Mesendoderm (in vitro differentiated cells): ENCODE results near the gene SETD9. TPM values are rescaled to one million over a fixed set of nuclear protein-coding genes. Genes with fewer than 3 reads are reported as not detected.

Experiments
- DNase-seq: peaks from one replicate; pipeline ENCODE4 v3.0.0; 2013
- H2AK5ac ChIP-seq: 2 replicates; pipeline ENCODE4 v1.6.1; 2013; ENCODE audit warnings: low read length, inconsistent platforms
- H2BK120ac ChIP-seq: 2 replicates; pipeline ENCODE4 v1.6.1; 2013; ENCODE audit warnings: low read depth, mild to moderate bottlenecking, low read length, moderate library complexity, mixed read lengths
- H2BK15ac ChIP-seq: replicated peaks from 2 replicates; pipeline ENCODE4 v1.6.1; 2013; ENCODE audit warnings: low read depth, mild to moderate bottlenecking, moderate library complexity
- H2BK5ac ChIP-seq: 2 replicates; pipeline ENCODE4 v1.6.1; 2013; ENCODE audit warnings: low read length, inconsistent platforms
- H3K18ac ChIP-seq: 2 replicates; pipeline ENCODE4 v1.6.1; 2013; ENCODE audit warnings: mild to moderate bottlenecking, low read length, mixed read lengths
- H3K23ac ChIP-seq: one replicate; pipeline ENCODE4 v1.6.1; 2013; ENCODE audit warnings: low read length
- H3K27ac ChIP-seq: 2 replicates; pipeline ENCODE4 v1.5.1; 2013; ENCODE audit warnings: low read depth, mild to moderate bottlenecking, inconsistent platforms, low read length, moderate library complexity
- H3K27me3 ChIP-seq: 2 replicates; pipeline ENCODE4 v1.6.1; 2013; ENCODE audit warnings: low read length, control low read depth, mild to moderate bottlenecking, inconsistent platforms; ENCODE audit not compliant: insufficient read depth, poor library complexity
- H3K36me3 ChIP-seq: 2 replicates; pipeline ENCODE4 v1.6.1; 2013; ENCODE audit warnings: low read length, inconsistent platforms; ENCODE audit not compliant: control insufficient read depth, insufficient read depth
- H3K4ac ChIP-seq: one replicate; pipeline ENCODE4 v1.6.1; 2013; ENCODE audit warnings: low read depth, mild to moderate bottlenecking, low read length, moderate library complexity
- H3K4me1 ChIP-seq: 2 replicates; pipeline ENCODE4 v1.6.1; 2013; ENCODE audit warnings: low read depth, low read length, inconsistent platforms; ENCODE audit not compliant: control insufficient read depth
- H3K4me2 ChIP-seq: 2 replicates; pipeline ENCODE4 v1.6.1; 2013; ENCODE audit warnings: low read length
- H3K4me3 ChIP-seq: 2 replicates; pipeline ENCODE4 v1.5.1; 2013; ENCODE audit warnings: mild to moderate bottlenecking, low read length
- H3K56ac ChIP-seq: one replicate; pipeline ENCODE4 v1.6.1; 2013; ENCODE audit warnings: low read length
- H3K79me1 ChIP-seq: 2 replicates; pipeline ENCODE4 v1.6.1; 2013; ENCODE audit warnings: low read length, inconsistent platforms
- H3K79me2 ChIP-seq: 2 replicates; pipeline ENCODE4 v1.6.1; 2013; ENCODE audit warnings: mild to moderate bottlenecking, low read length; ENCODE audit not compliant: control insufficient read depth, insufficient read depth
- H3K9ac ChIP-seq: 2 replicates; pipeline ENCODE4 v1.6.1; 2013; ENCODE audit warnings: low read length, inconsistent platforms
- H4K5ac ChIP-seq: one replicate; pipeline ENCODE4 v1.6.1; 2013; ENCODE audit warnings: low read length
- H4K8ac ChIP-seq: one replicate; pipeline ENCODE4 v1.6.1; 2013; ENCODE audit warnings: low read depth, mild to moderate bottlenecking, control low read depth, low read length, moderate library complexity
- WGBS: extraction: QIAGEN DNeasy Blood & Tissue Kit; methylation state at CpG from one replicate; pipeline ENCODE4 v1.1.7; 2013; ENCODE audit warnings: low lambda C conversion rate, missing lambda C conversion rate; ENCODE audit not compliant: insufficient coverage; ENCODE audit errors: extremely low coverage; 5-methylcytosine and 5-hydroxymethylcytosine counted together
- polyA plus RNA-seq, 2 experiments: library from polyadenylated mRNA; stranded (reverse); fragments of 200-250 nt; gene quantifications; one replicate each; pipeline ENCODE4 v1.2.3, GENCODE V29; 2013

SETD9 gene
- polyA plus RNA-seq (2013, experiment 1 of 2) = 7.6 TPM
- 8.2 TPM for polyA plus RNA-seq (2013, experiment 2 of 2)

GRCh38 chr5:56909294-56910209, at the start of gene SETD9:
Gene SETD9, plus strand, starts transcription at chr5:56909596. Its CDS starts 50 bp downstream, at chr5:56909646.
- H3K4me1 ChIP-seq = peaks cover 2% of the 10 kb centered on the region
- H3K4me2 ChIP-seq = peak within 1 kb of the TSS; percentile 86
- H4K5ac ChIP-seq = no peak within 1 kb of the TSS
- H4K8ac ChIP-seq = no peak within 1 kb of the TSS
- H3K27me3 ChIP-seq = no peaks in the 10 kb centered on the region
- H2BK120ac ChIP-seq = no peak within 1 kb of the TSS
- H3K56ac ChIP-seq = peak within 1 kb of the TSS; percentile 98
- peak within 1 kb of the TSS; percentile 62 for H3K4me3 ChIP-seq
- no CpG with 5 or more reads among the region's 84 CpGs for WGBS
- H2AK5ac ChIP-seq = no peak within 1 kb of the TSS
- peak within 1 kb of the TSS; percentile 92 for H3K23ac ChIP-seq
- peak within 1 kb of the TSS; percentile 85 for H3K4ac ChIP-seq
- H3K79me2 ChIP-seq = no peaks in the 10 kb centered on the region
- no peaks in the 10 kb centered on the region for H3K79me1 ChIP-seq
- H2BK5ac ChIP-seq = peak within 1 kb of the TSS; percentile 69
- H3K27ac ChIP-seq = peak within 1 kb of the TSS; percentile 77
- H3K18ac ChIP-seq = peak within 1 kb of the TSS; percentile 82
- H3K36me3 ChIP-seq = no peaks in the 10 kb centered on the region
- peak; percentile 98 for DNase-seq
- H3K9ac ChIP-seq = peak within 1 kb of the TSS; percentile 90
- no peak within 1 kb of the TSS for H2BK15ac ChIP-seq

DNA sequence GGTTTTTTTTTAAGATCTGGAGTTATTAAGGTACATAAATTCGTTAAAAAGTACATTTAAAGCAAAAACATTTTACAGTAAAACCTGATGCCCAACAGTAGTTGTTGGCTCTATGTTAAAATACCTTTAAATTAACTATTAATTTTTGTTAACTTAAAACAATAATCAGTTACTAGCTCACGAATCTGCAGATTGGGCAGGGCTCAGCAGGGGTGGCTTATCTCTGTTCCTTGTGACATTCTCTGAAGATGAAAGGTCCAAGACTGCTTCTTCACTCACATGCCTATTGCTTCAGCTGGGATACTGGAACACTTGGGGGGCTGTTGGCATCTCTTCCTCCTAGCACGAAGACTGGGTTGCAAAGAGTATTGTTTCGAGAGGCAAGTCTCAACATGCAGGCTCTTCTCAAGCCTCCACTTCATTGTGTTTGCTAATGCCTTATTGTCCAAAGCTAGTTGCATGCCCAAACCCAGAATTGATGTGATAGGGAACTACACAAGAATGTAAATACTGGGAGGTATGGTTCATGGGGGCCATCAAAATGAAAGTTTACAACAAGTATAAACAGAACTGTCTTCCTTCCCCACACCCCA, 47.4 kb upstream of the SETD9 start:
- Histone ChIP-seq H2BK5ac (no peak overlapping the region), H3K4me3 (no peak overlapping the region), H3K36me3 (no peaks in the 10 kb centered on the region), H4K8ac (no peak overlapping the region), H4K5ac (no peak overlapping the region), H3K18ac (no peak overlapping the region), H3K4me1 (no peaks in the 10 kb centered on the region), H3K23ac (no peak overlapping the region), H2BK15ac (no peak overlapping the region), H3K4ac (no peak overlapping the region), H3K27me3 (no peaks in the 10 kb centered on the region), H2AK5ac (no peak overlapping the region), H2BK120ac (no peak overlapping the region), H3K56ac (no peak overlapping the region), H3K79me1 (no peaks in the 10 kb centered on the region), H3K9ac (no peak overlapping the region), H3K79me2 (no peaks in the 10 kb centered on the region), H3K4me2 (no peak overlapping the region), H3K27ac (no peak overlapping the region)
- no CpG with 5 or more reads among the region's 4 CpGs for WGBS
- peak; percentile 22 for DNase-seq

DNA sequence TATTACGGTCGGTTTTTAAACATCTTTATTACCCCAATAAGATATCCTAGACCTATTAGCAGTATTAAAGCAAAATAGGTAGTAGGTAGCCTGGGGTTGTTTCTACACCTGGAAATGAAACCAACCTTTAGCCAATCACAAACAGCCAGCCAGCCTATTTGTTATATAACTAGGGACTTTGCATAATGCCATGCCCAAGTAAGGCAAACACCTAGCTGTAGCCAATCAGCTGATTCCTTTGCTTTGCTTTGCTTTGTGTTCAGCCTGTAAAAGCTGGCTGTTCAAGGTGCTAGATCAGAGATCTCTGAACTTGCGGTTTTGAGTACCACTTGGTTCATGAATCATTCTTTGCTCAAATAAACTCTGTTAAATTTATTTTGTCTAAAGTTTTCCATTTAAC, 46.5 kb upstream of the SETD9 start:
- Histone ChIP-seq H3K9ac (no peak overlapping the region), H3K4ac (no peak overlapping the region), H3K4me3 (no peak overlapping the region), H4K8ac (no peak overlapping the region), H2BK5ac (no peak overlapping the region), H3K56ac (no peak overlapping the region), H3K36me3 (no peaks in the 10 kb centered on the region), H3K27ac (no peak overlapping the region), H3K27me3 (no peaks in the 10 kb centered on the region), H3K79me1 (no peaks in the 10 kb centered on the region), H2BK120ac (no peak overlapping the region), H3K23ac (no peak overlapping the region), H4K5ac (no peak overlapping the region), H3K79me2 (no peaks in the 10 kb centered on the region), H2BK15ac (no peak overlapping the region), H3K4me2 (no peak overlapping the region), H3K4me1 (no peaks in the 10 kb centered on the region), H2AK5ac (no peak overlapping the region), H3K18ac (no peak overlapping the region)
- DNase-seq = no peak
- WGBS = no CpG with 5 or more reads among the region's 3 CpGs

GRCh38 chr5:56871777-56872176, 37.6 kb upstream of the SETD9 start:
- no peaks in the 10 kb centered on the region for H3K79me1 ChIP-seq
- DNase-seq = no peak
- no peak overlapping the region for H2AK5ac ChIP-seq
- H4K5ac ChIP-seq = no peak overlapping the region
- no peak overlapping the region for H3K56ac ChIP-seq
- H3K36me3 ChIP-seq = no peaks in the 10 kb centered on the region
- H3K4me1 ChIP-seq = no peaks in the 10 kb centered on the region
- H3K9ac ChIP-seq = no peak overlapping the region
- H2BK15ac ChIP-seq = no peak overlapping the region
- no peak overlapping the region for H3K18ac ChIP-seq
- whole genome bisulfite sequencing = no CpG with 5 or more reads among the region's 2 CpGs
- H3K79me2 ChIP-seq = no peaks in the 10 kb centered on the region
- H3K27me3 ChIP-seq = no peaks in the 10 kb centered on the region
- H2BK120ac ChIP-seq = no peak overlapping the region
- H3K27ac ChIP-seq = no peak overlapping the region
- no peak overlapping the region for H3K4me2 ChIP-seq
- no peak overlapping the region for H3K4me3 ChIP-seq
- no peak overlapping the region for H3K4ac ChIP-seq
- no peak overlapping the region for H4K8ac ChIP-seq
- no peak overlapping the region for H3K23ac ChIP-seq
- H2BK5ac ChIP-seq = no peak overlapping the region

- Histone ChIP-seq H3K18ac (no peak overlapping the region), H4K5ac (no peak overlapping the region), H3K4me1 (no peaks in the 10 kb centered on the region), H3K4me3 (no peak overlapping the region), H2BK5ac (no peak overlapping the region), H3K4ac (no peak overlapping the region), H2BK120ac (no peak overlapping the region), H2AK5ac (no peak overlapping the region), H3K79me1 (no peaks in the 10 kb centered on the region), H3K27ac (no peak overlapping the region), H3K9ac (no peak overlapping the region), H3K79me2 (no peaks in the 10 kb centered on the region), H4K8ac (no peak overlapping the region), H2BK15ac (no peak overlapping the region), H3K27me3 (no peaks in the 10 kb centered on the region), H3K23ac (no peak overlapping the region), H3K56ac (no peak overlapping the region), H3K36me3 (no peaks in the 10 kb centered on the region), H3K4me2 (no peak overlapping the region)
- no peak for DNase-seq
- WGBS = no CpG with 5 or more reads among the region's 3 CpGs
These were observed 36.3 kb upstream of the SETD9 start for GRCh38 chr5:56873056-56873455.
